ENCODE measurements around the gene SPEN.

The SPEN gene

DNA sequence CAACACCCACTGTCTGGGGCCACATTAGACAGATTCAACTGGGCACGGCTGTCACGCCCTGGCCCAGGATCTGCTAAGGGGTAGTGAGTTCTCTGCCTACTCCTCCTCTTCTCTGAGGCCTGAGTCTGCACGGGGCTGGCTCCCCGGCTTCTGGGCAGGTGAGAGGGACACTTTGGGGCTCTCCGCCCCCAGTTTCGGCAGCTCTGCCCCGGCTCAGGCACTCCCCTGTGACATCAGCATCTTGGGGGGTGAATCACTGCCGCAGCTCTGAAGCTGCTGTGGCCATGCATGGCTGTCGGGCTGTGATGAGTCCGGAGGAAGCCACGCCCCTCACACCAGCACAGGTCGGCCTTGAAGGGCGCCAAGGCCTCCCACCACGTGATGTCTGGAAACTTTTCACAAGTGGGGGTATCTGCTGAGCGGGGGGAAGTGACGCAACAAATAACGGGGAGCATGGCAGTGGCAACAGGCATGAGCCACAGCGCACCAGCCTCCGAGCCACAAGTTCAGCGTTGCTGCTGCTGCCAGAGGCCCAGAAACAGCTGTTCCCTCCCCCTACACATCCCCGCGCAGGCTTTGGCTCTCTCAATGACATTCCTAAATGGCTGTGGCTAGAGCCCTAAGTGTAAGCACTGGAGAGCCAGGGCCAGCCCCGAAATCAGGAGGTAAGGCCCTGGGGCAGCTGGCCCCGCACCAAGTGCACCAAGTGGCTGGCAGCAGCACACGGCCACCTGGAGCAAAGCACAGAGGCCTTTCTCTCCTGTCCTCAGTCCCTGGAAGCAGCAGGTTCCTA, 102.1 kb downstream of the SPEN start:
- Histone ChIP-seq H3K4me1 (ENCODE audit: control insufficient read depth, low read depth, low read length) (peaks cover 26% of the 10 kb centered on the region), H3K18ac (ENCODE audit: low read length) (no peak overlapping the region), H2AK5ac (ENCODE audit: low read length) (peak overlapping the region; percentile 85), H3K79me1 (ENCODE audit: low read length) (peaks cover 18% of the 10 kb centered on the region), H3K23ac (ENCODE audit: low read length) (no peak overlapping the region), H2BK120ac (ENCODE audit: low read depth, low read length) (no peak overlapping the region), H3K4ac (ENCODE audit: low read depth, low read length) (no peak overlapping the region), H3K4me3 (ENCODE audit: low read length) (no peak overlapping the region), H3K27ac (ENCODE audit: low read depth, low read length) (peak overlapping the region; percentile 41), H3K27me3 (ENCODE audit: insufficient read depth, low read length, poor library complexity) (no peaks in the 10 kb centered on the region), H2BK15ac (replicated peaks; ENCODE audit: low read depth) (no peak overlapping the region), H3K56ac (ENCODE audit: low read length) (peak overlapping the region; percentile 69), H3K36me3 (ENCODE audit: control insufficient read depth, insufficient read depth, low read length) (peaks cover 8% of the 10 kb centered on the region), H3K9ac (ENCODE audit: low read length) (peak overlapping the region; percentile 26), H3K4me2 (ENCODE audit: low read length) (no peak overlapping the region), H4K8ac (ENCODE audit: low read depth, low read length) (no peak overlapping the region), H2BK5ac (ENCODE audit: low read length) (peak overlapping the region; percentile 43), H4K5ac (ENCODE audit: low read length) (no peak overlapping the region), H3K79me2 (ENCODE audit: control insufficient read depth, insufficient read depth, low read length) (peaks cover 2% of the 10 kb centered on the region)
- peak; percentile 87 for DNase-seq
- WGBS (ENCODE audit: extremely low coverage, insufficient coverage, low lambda C conversion rate), result no CpG with 5 or more reads among the region's 25 CpGs

DNA sequence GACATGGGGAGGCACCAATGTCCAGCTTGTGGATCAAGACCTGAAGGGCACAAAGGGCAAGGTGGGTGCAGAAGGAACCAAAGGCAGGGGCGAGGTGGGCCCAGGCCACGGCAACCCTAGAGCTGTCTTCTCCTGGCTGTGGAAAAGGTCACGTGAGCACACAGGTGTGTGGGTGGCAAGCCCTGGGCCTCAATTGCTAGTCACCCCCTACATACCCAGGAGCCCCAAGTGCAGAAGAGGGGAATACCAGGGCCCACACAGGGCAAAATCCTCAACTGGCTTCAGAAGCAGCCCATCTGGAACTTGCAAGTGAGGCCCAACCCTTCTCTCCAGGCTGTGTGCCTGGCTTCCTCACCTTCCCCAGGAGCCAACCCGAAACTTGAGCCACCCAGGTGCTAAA, 102.8 kb downstream of the SPEN start:
- peak overlapping the region; percentile 69 for H3K56ac ChIP-seq (ENCODE audit: low read length)
- peak overlapping the region; percentile 43 for H2BK5ac ChIP-seq (ENCODE audit: low read length)
- no peak overlapping the region for H2BK120ac ChIP-seq (ENCODE audit: low read depth, low read length)
- peaks cover 26% of the 10 kb centered on the region for H3K4me1 ChIP-seq (ENCODE audit: control insufficient read depth, low read depth, low read length)
- H3K27ac ChIP-seq (ENCODE audit: low read depth, low read length), result no peak overlapping the region
- peaks cover 2% of the 10 kb centered on the region for H3K79me2 ChIP-seq (ENCODE audit: control insufficient read depth, insufficient read depth, low read length)
- DNase-seq, result no peak
- H3K4ac ChIP-seq (ENCODE audit: low read depth, low read length), result no peak overlapping the region
- peak overlapping the region; percentile 85 for H2AK5ac ChIP-seq (ENCODE audit: low read length)
- WGBS (ENCODE audit: extremely low coverage, insufficient coverage, low lambda C conversion rate), result no CpG with 5 or more reads among the region's 4 CpGs
- H3K4me3 ChIP-seq (ENCODE audit: low read length), result no peak overlapping the region
- peak overlapping the region; percentile 26 for H3K9ac ChIP-seq (ENCODE audit: low read length)
- H3K18ac ChIP-seq (ENCODE audit: low read length), result no peak overlapping the region
- H3K36me3 ChIP-seq (ENCODE audit: control insufficient read depth, insufficient read depth, low read length), result peaks cover 7% of the 10 kb centered on the region
- no peak overlapping the region for H3K4me2 ChIP-seq (ENCODE audit: low read length)
- no peak overlapping the region for H4K8ac ChIP-seq (ENCODE audit: low read depth, low read length)
- H3K23ac ChIP-seq (ENCODE audit: low read length), result no peak overlapping the region
- no peaks in the 10 kb centered on the region for H3K27me3 ChIP-seq (ENCODE audit: insufficient read depth, low read length, poor library complexity)
- peaks cover 18% of the 10 kb centered on the region for H3K79me1 ChIP-seq (ENCODE audit: low read length)
- H4K5ac ChIP-seq (ENCODE audit: low read length), result no peak overlapping the region
- no peak overlapping the region for H2BK15ac ChIP-seq (replicated peaks; ENCODE audit: low read depth)

DNA sequence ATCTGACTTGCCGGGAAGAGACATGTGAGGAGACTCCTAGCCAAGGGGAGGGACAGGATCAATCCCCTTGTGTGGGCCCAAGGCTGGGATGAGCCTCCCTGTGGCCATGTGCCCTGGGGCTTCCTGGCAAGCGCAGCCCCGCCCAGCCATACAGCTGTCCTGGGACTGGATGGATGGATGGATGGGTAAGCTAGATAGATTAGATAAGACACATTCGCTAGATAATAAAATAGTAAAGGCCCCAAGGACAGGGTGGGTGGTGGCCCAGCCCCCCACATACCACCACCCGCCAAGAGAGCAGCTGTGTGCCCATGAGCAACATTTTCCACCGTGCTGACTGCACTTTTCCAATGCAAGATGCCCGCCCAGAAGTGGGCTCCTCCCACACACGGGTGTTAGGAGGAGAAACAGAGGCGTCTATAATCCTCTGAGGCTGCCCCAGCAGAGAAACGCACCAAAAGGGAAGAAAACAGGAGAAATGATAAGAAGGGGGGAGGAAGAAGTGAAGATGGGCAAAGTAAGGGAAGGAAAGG, 103.3 kb downstream of the SPEN start:
- WGBS (ENCODE audit: extremely low coverage, insufficient coverage, low lambda C conversion rate), result no CpG with 5 or more reads among the region's 10 CpGs
- no peak overlapping the region for H2AK5ac ChIP-seq (ENCODE audit: low read length)
- H3K36me3 ChIP-seq (ENCODE audit: control insufficient read depth, insufficient read depth, low read length), result peaks cover 5% of the 10 kb centered on the region
- no peak overlapping the region for H3K23ac ChIP-seq (ENCODE audit: low read length)
- peaks cover 2% of the 10 kb centered on the region for H3K79me2 ChIP-seq (ENCODE audit: control insufficient read depth, insufficient read depth, low read length)
- no peak overlapping the region for H3K9ac ChIP-seq (ENCODE audit: low read length)
- H4K5ac ChIP-seq (ENCODE audit: low read length), result no peak overlapping the region
- no peak overlapping the region for H3K56ac ChIP-seq (ENCODE audit: low read length)
- no peak overlapping the region for H3K18ac ChIP-seq (ENCODE audit: low read length)
- no peak for DNase-seq
- peaks cover 20% of the 10 kb centered on the region for H3K79me1 ChIP-seq (ENCODE audit: low read length)
- H3K4ac ChIP-seq (ENCODE audit: low read depth, low read length), result no peak overlapping the region
- no peak overlapping the region for H3K4me2 ChIP-seq (ENCODE audit: low read length)
- no peaks in the 10 kb centered on the region for H3K27me3 ChIP-seq (ENCODE audit: insufficient read depth, low read length, poor library complexity)
- H4K8ac ChIP-seq (ENCODE audit: low read depth, low read length), result no peak overlapping the region
- H2BK120ac ChIP-seq (ENCODE audit: low read depth, low read length), result no peak overlapping the region
- peak overlapping the region; percentile 7 for H2BK5ac ChIP-seq (ENCODE audit: low read length)
- H3K4me3 ChIP-seq (ENCODE audit: low read length), result no peak overlapping the region
- H3K27ac ChIP-seq (ENCODE audit: low read depth, low read length), result no peak overlapping the region
- H3K4me1 ChIP-seq (ENCODE audit: control insufficient read depth, low read depth, low read length), result peaks cover 26% of the 10 kb centered on the region
- H2BK15ac ChIP-seq (replicated peaks; ENCODE audit: low read depth), result no peak overlapping the region

DNA sequence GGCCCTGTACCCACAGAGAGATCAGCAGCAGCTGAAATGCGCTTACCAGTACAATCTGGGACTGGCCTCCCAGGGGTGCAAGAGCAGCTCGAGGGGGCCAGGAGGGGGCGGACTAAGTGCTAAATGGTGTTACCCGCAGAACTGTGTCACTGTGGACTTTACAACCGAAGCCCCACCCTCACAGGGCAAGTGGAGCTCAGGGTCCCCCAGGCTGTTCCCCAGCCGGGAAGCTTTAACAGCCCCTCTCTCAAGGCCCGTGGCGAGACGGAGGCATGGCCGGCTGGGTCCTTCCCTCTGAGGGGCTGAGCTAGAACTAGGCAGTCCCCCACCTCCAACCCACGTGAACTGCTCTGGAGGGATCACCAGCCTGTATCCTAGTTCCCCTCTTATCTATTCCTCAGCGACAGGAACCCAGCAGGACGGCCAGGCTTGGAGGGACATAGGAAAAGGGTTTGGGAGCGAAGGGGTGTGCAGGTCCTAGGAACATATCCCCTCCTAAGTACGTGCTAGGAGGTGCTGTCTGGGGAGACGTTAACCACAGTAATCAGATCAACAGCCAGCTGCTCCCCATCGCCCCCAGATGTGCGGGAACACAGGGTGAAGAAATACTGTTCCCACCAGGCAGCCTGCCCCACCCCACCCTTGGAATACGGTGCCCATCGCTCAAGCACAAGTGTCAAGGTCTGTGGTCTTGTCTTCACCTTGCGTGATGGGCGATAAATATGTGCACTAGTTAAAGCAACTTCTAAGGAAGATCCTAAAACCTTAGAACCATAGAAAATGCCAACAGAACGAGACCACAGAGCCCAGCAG, 104.0 kb downstream of the SPEN start:
- no peak overlapping the region for H3K27ac ChIP-seq (ENCODE audit: low read depth, low read length)
- no peak overlapping the region for H2BK5ac ChIP-seq (ENCODE audit: low read length)
- H3K4me1 ChIP-seq (ENCODE audit: control insufficient read depth, low read depth, low read length), result peaks cover 26% of the 10 kb centered on the region
- H3K36me3 ChIP-seq (ENCODE audit: control insufficient read depth, insufficient read depth, low read length), result peaks cover 5% of the 10 kb centered on the region
- no peak overlapping the region for H3K18ac ChIP-seq (ENCODE audit: low read length)
- H3K27me3 ChIP-seq (ENCODE audit: insufficient read depth, low read length, poor library complexity), result no peaks in the 10 kb centered on the region
- H2BK120ac ChIP-seq (ENCODE audit: low read depth, low read length), result no peak overlapping the region
- H3K79me2 ChIP-seq (ENCODE audit: control insufficient read depth, insufficient read depth, low read length), result peaks cover 2% of the 10 kb centered on the region
- WGBS (ENCODE audit: extremely low coverage, insufficient coverage, low lambda C conversion rate), result no CpG with 5 or more reads among the region's 23 CpGs
- no peak overlapping the region for H2BK15ac ChIP-seq (replicated peaks; ENCODE audit: low read depth)
- H3K23ac ChIP-seq (ENCODE audit: low read length), result no peak overlapping the region
- no peak overlapping the region for H3K56ac ChIP-seq (ENCODE audit: low read length)
- no peak overlapping the region for H4K8ac ChIP-seq (ENCODE audit: low read depth, low read length)
- H4K5ac ChIP-seq (ENCODE audit: low read length), result no peak overlapping the region
- H3K4ac ChIP-seq (ENCODE audit: low read depth, low read length), result no peak overlapping the region
- H3K4me2 ChIP-seq (ENCODE audit: low read length), result no peak overlapping the region
- no peak overlapping the region for H3K9ac ChIP-seq (ENCODE audit: low read length)
- H2AK5ac ChIP-seq (ENCODE audit: low read length), result no peak overlapping the region
- DNase-seq, result peak; percentile 56
- H3K79me1 ChIP-seq (ENCODE audit: low read length), result peaks cover 24% of the 10 kb centered on the region
- H3K4me3 ChIP-seq (ENCODE audit: low read length), result no peak overlapping the region

DNA sequence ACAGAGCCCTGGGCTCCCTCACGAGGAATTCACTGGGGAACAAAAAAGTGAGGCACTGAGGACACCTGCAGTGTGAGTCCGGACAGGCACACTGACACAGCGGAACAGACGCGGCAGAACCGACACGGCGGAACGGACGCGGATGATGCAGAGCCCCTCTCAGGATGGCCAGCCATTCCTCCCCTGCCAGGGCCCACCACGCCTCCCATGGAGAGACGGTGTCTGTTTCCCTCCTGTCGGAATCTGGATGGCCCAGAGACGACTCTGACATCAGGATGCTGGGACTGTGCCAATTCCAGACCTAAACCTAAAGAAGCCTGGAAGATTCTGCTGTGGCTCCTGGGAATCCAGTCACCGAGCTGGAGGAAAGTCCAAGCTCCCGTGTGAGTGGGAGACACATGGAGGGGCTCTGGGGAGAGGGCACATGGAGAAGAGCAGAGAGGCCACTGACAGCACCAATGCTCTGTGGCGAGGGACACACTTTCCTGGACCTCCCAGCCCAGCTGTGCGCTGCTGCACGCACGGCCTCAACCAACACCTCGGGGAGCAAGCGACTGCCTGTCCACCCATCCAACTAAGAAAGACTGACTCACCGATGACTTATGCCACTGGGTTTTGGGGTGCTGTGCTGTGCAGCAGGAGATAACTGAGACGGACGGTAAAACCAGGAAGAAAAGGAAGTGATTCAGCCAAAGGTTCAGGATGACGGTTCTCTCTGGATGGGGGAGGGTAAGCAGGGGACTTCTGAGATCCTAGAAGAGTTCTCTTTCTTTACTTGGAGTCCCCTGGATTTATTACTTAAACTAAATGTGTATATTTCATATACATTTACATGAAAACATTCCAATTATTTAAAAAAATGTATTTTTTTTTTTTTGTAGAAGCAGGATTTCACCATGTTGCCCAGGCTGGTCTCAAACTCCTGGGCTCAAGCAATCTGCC, 105.1 kb downstream of the SPEN start:
- Histone ChIP-seq H3K4me1 (ENCODE audit: control insufficient read depth, low read depth, low read length) (peaks cover 26% of the 10 kb centered on the region), H2BK15ac (replicated peaks; ENCODE audit: low read depth) (no peak overlapping the region), H4K5ac (ENCODE audit: low read length) (no peak overlapping the region), H3K79me2 (ENCODE audit: control insufficient read depth, insufficient read depth, low read length) (peaks cover 2% of the 10 kb centered on the region), H3K27ac (ENCODE audit: low read depth, low read length) (no peak overlapping the region), H3K4ac (ENCODE audit: low read depth, low read length) (no peak overlapping the region), H2AK5ac (ENCODE audit: low read length) (no peak overlapping the region), H3K4me3 (ENCODE audit: low read length) (no peak overlapping the region), H3K18ac (ENCODE audit: low read length) (no peak overlapping the region), H4K8ac (ENCODE audit: low read depth, low read length) (no peak overlapping the region), H3K27me3 (ENCODE audit: insufficient read depth, low read length, poor library complexity) (no peaks in the 10 kb centered on the region), H2BK5ac (ENCODE audit: low read length) (no peak overlapping the region), H3K79me1 (ENCODE audit: low read length) (peaks cover 20% of the 10 kb centered on the region), H3K4me2 (ENCODE audit: low read length) (no peak overlapping the region), H3K36me3 (ENCODE audit: control insufficient read depth, insufficient read depth, low read length) (peaks cover under 1% of the 10 kb centered on the region), H3K23ac (ENCODE audit: low read length) (no peak overlapping the region), H3K56ac (ENCODE audit: low read length) (no peak overlapping the region), H2BK120ac (ENCODE audit: low read depth, low read length) (no peak overlapping the region), H3K9ac (ENCODE audit: low read length) (peak overlapping the region; percentile 14)
- no peak for DNase-seq
- no CpG with 5 or more reads among the region's 27 CpGs for WGBS (ENCODE audit: extremely low coverage, insufficient coverage, low lambda C conversion rate)
